Measurements from ENCODE around the gene SHF.
"Not testable (repeated sequence)": the region's sequence is repeated elsewhere in the genome, so short reads cannot be mapped to it uniquely, and the experiment has no call there.

SHF gene

GRCh38 chr15:45138814-45139765 lies 48.7 kb downstream of the SHF start:
- ATAC-seq (ENCODE audit: low read depth), result no peak
- Histone ChIP-seq H3K9me3 (ENCODE audit: severe bottlenecking) (no peaks in the 10 kb centered on the region), H3K27me3 (ENCODE audit: insufficient read depth, poor library complexity, severe bottlenecking) (no peaks in the 10 kb centered on the region), H3K27ac (ENCODE audit: poor library complexity, severe bottlenecking) (no peak overlapping the region), H3K4me1 (ENCODE audit: insufficient read depth, poor library complexity, severe bottlenecking) (no peaks in the 10 kb centered on the region), H3K36me3 (ENCODE audit: low read depth) (peaks cover 36% of the 10 kb centered on the region), H3K4me3 (ENCODE audit: severe bottlenecking) (no peak overlapping the region)
- TF ChIP-seq CTCF (IDR thresholded peaks at IDR 0.05; ENCODE audit: poor library complexity, severe bottlenecking), result no peak
- peak; percentile 52 for DNase-seq (ENCODE audit: low spot score)

- TF ChIP-seq CTCF (IDR thresholded peaks at IDR 0.05; ENCODE audit: poor library complexity, severe bottlenecking), result no peak
- ATAC-seq (ENCODE audit: low read depth) (no peak), DNase-seq (ENCODE audit: low spot score) (no peak)
- H3K27me3 ChIP-seq (ENCODE audit: insufficient read depth, poor library complexity, severe bottlenecking), result no peaks in the 10 kb centered on the region
- H3K4me1 ChIP-seq (ENCODE audit: insufficient read depth, poor library complexity, severe bottlenecking), result no peaks in the 10 kb centered on the region
- no peaks in the 10 kb centered on the region for H3K9me3 ChIP-seq (ENCODE audit: severe bottlenecking)
- H3K36me3 ChIP-seq (ENCODE audit: low read depth), result peaks cover 36% of the 10 kb centered on the region
- H3K27ac ChIP-seq (ENCODE audit: poor library complexity, severe bottlenecking), result no peak overlapping the region
- no peak overlapping the region for H3K4me3 ChIP-seq (ENCODE audit: severe bottlenecking)
These were observed 50.1 kb downstream of the SHF start for GRCh38 chr15:45137703-45138102.

- TF ChIP-seq CTCF (IDR thresholded peaks at IDR 0.05; ENCODE audit: poor library complexity, severe bottlenecking), result no peak
- H3K27me3 ChIP-seq (ENCODE audit: insufficient read depth, poor library complexity, severe bottlenecking), result no peaks in the 10 kb centered on the region
- no peak overlapping the region for H3K4me3 ChIP-seq (ENCODE audit: severe bottlenecking)
These were observed 51.4 kb downstream of the SHF start for GRCh38 chr15:45136378-45136764.

GRCh38 chr15:45135705-45136377 lies 51.9 kb downstream of the SHF start:
- not testable (repeated sequence) for H3K4me1 ChIP-seq (ENCODE audit: insufficient read depth, poor library complexity, severe bottlenecking); H3K4me3 ChIP-seq (ENCODE audit: severe bottlenecking)

More at GRCh38 chr15:45136378-45136764, 51.4 kb downstream of the SHF start:
- no peaks in the 10 kb centered on the region for H3K4me1 ChIP-seq (ENCODE audit: insufficient read depth, poor library complexity, severe bottlenecking)
- peaks cover 29% of the 10 kb centered on the region for H3K36me3 ChIP-seq (ENCODE audit: low read depth)
- H3K9me3 ChIP-seq (ENCODE audit: severe bottlenecking), result no peaks in the 10 kb centered on the region
- DNase-seq (ENCODE audit: low spot score), result peak; percentile 51
- H3K27ac ChIP-seq (ENCODE audit: poor library complexity, severe bottlenecking), result no peak overlapping the region
- ATAC-seq (ENCODE audit: low read depth), result no peak

GRCh38 chr15:45134682-45135604 lies 52.8 kb downstream of the SHF start:
- no peaks in the 10 kb centered on the region for H3K9me3 ChIP-seq (ENCODE audit: severe bottlenecking)
- H3K4me1 ChIP-seq (ENCODE audit: insufficient read depth, poor library complexity, severe bottlenecking), result no peaks in the 10 kb centered on the region
- no peak for TF ChIP-seq CTCF (IDR thresholded peaks at IDR 0.05; ENCODE audit: poor library complexity, severe bottlenecking)
- DNase-seq (ENCODE audit: low spot score) (peak; percentile 77), ATAC-seq (ENCODE audit: low read depth) (no peak)
- no peak overlapping the region for H3K27ac ChIP-seq (ENCODE audit: poor library complexity, severe bottlenecking)
- no peaks in the 10 kb centered on the region for H3K27me3 ChIP-seq (ENCODE audit: insufficient read depth, poor library complexity, severe bottlenecking)
- H3K4me3 ChIP-seq (ENCODE audit: severe bottlenecking), result no peak overlapping the region
- H3K36me3 ChIP-seq (ENCODE audit: low read depth), result peaks cover 20% of the 10 kb centered on the region

More at GRCh38 chr15:45135705-45136377, 51.9 kb downstream of the SHF start:
- not testable (repeated sequence) for DNase-seq (ENCODE audit: low spot score); H3K27me3 ChIP-seq (ENCODE audit: insufficient read depth, poor library complexity, severe bottlenecking); ATAC-seq (ENCODE audit: low read depth); H3K9me3 ChIP-seq (ENCODE audit: severe bottlenecking); H3K27ac ChIP-seq (ENCODE audit: poor library complexity, severe bottlenecking)
- peaks cover 27% of the 10 kb centered on the region for H3K36me3 ChIP-seq (ENCODE audit: low read depth)

Measured in RWPE2 (cell line).